HG03520 (cell line): ENCODE measurements around the gene IL1R2.

Source experiments
- ATAC-seq: cut with Tn5 transposase; IDR thresholded peaks from one replicate; pipeline ENCODE4 v1.9.1; 2021; ENCODE audit warnings: mild to moderate bottlenecking, moderate library complexity; ENCODE audit not compliant: unreplicated experiment

IL1R2 gene

GRCh38 chr2:102016399-102016955, 24.7 kb downstream of the IL1R2 start:
- ATAC-seq, result no peak

GRCh38 chr2:102018823-102019445, 27.2 kb downstream of the IL1R2 start:
- ATAC-seq, result no peak

- peak; percentile 53 for ATAC-seq
These were observed 28.9 kb downstream of the IL1R2 start for GRCh38 chr2:102020596-102021170.

- ATAC-seq, result no peak
These were observed 30.0 kb downstream of the IL1R2 start for GRCh38 chr2:102021779-102022178.

- ATAC-seq, result no peak
These were observed 31.3 kb downstream of the IL1R2 start for GRCh38 chr2:102022884-102023539.

- ATAC-seq, result no peak
These were observed 32.6 kb downstream of the IL1R2 start for GRCh38 chr2:102024410-102024809.

GRCh38 chr2:102025016-102025501, 33.3 kb downstream of the IL1R2 start:
- ATAC-seq, result peak; percentile 61

GRCh38 chr2:102025583-102026267, 34.0 kb downstream of the IL1R2 start:
- peak; percentile 33 for ATAC-seq

GRCh38 chr2:102027036-102027980, 35.5 kb downstream of the IL1R2 start:
- ATAC-seq, result no peak

GRCh38 chr2:102028470-102028869, 36.7 kb downstream of the IL1R2 start:
- ATAC-seq, result no peak

GRCh38 chr2:102029405-102029804, 37.6 kb downstream of the IL1R2 start:
- no peak for ATAC-seq

GRCh38 chr2:102029952-102030351, 38.2 kb downstream of the IL1R2 start:
- no peak for ATAC-seq

GRCh38 chr2:102030502-102030854, 38.7 kb downstream of the IL1R2 start:
- ATAC-seq, result no peak

GRCh38 chr2:102030855-102031527, 39.2 kb downstream of the IL1R2 start:
- no peak for ATAC-seq

- ATAC-seq, result no peak
These were observed 40.7 kb downstream of the IL1R2 start for GRCh38 chr2:102032368-102033030.

- peak; percentile 69 for ATAC-seq
These were observed 41.4 kb downstream of the IL1R2 start for GRCh38 chr2:102033031-102033749.

GRCh38 chr2:102033750-102034682, 42.3 kb downstream of the IL1R2 start:
- ATAC-seq, result no peak
